HEK293 (cell line): ENCODE measurements around the gene NAP1L4.

ENCODE experiments used
- CTCF ChIA-PET: fragments of 350-600 bp; formaldehyde crosslinking; extraction: SDS; loops from one replicate; lab custom pipeline; 2021; ENCODE audit warnings: antibody characterized with exemption; lab: Yijun Ruan, JAX
- POLR2A ChIA-PET: fragments of 300-600 bp; formaldehyde crosslinking; extraction: SDS; loops from one replicate; lab custom pipeline; 2020; ENCODE audit warnings: antibody characterized with exemption, inconsistent platforms; lab: Yijun Ruan, JAX
- H3K27ac ChIP-seq: fragments of 200-500 bp; sonication (Bioruptor generic); 2 replicates; pipeline ENCODE4 v1.5.1; 2014; ENCODE audit warnings: low read depth, low read length, control low read depth, inconsistent platforms; ENCODE audit errors: extremely low read depth
- H3K36me3 ChIP-seq, 2 experiments: fragments of 200-500 bp in 1 of 2; sonication (Bioruptor generic) in 1 of 2; 1 replicate in 1 of 2; 2 replicates in 1 of 2; pipeline ENCODE4 v1.5.1; 2014 to 2017; ENCODE audit warnings: inconsistent platforms in 2 of 2, low read length in 2 of 2; ENCODE audit not compliant: control insufficient read depth in 2 of 2, insufficient read depth in 1 of 2
- H3K4me1 ChIP-seq: fragments of 200-500 bp; sonication (Bioruptor generic); 2 replicates; pipeline ENCODE4 v1.5.1; 2014; ENCODE audit warnings: mild to moderate bottlenecking, low read length, inconsistent platforms; ENCODE audit not compliant: control insufficient read depth, insufficient read depth
- H3K4me3 ChIP-seq: 2 replicates; pipeline ENCODE4 v1.5.1; 2011; ENCODE audit warnings: low read depth, mild to moderate bottlenecking, control low read depth, low read length, moderate library complexity
- H3K9me3 ChIP-seq: fragments of 200-500 bp; sonication (Bioruptor generic); 2 replicates; pipeline ENCODE4 v1.5.1; 2014; ENCODE audit warnings: low read depth, low read length, inconsistent platforms; ENCODE audit not compliant: control insufficient read depth, insufficient read depth
- KLF1 ChIP-seq: fragments of 450-650 bp; formaldehyde crosslinking; IDR thresholded peaks from 2 replicates; pipeline ENCODE4 v1.5.1; 2016; ENCODE audit warnings: missing biosample characterization, missing genetic modification characterization
- SCRT2 ChIP-seq: fragments of 450-650 bp; formaldehyde crosslinking; IDR thresholded peaks from 2 replicates; pipeline ENCODE4 v1.5.1; 2016; ENCODE audit warnings: missing biosample characterization, missing genetic modification characterization
- SETDB1 ChIP-seq: IDR thresholded peaks from one replicate; pipeline ENCODE4 v1.6.1; 2017; ENCODE audit warnings: mild to moderate bottlenecking, low read length, moderate library complexity, mixed read lengths; ENCODE audit not compliant: insufficient read length
- TRIM28 ChIP-seq: IDR thresholded peaks from 2 replicates; pipeline ENCODE4 v1.6.1; 2011; ENCODE audit warnings: low read length, control low read depth, borderline replicate concordance
- ZBTB20 ChIP-seq: fragments of 450-650 bp; formaldehyde crosslinking; IDR thresholded peaks from 2 replicates; pipeline ENCODE4 v1.5.1; 2016; ENCODE audit warnings: missing biosample characterization, missing genetic modification characterization
- ZBTB48 ChIP-seq: fragments of 450-650 bp; formaldehyde crosslinking; IDR thresholded peaks from 2 replicates; pipeline ENCODE4 v1.5.1; 2016; ENCODE audit warnings: missing biosample characterization, missing genetic modification characterization
- ZNF121 ChIP-seq: fragments of 450-650 bp; formaldehyde crosslinking; IDR thresholded peaks from 2 replicates; pipeline ENCODE4 v1.5.1; 2016; ENCODE audit warnings: missing biosample characterization, missing genetic modification characterization
- ZNF157 ChIP-seq: fragments of 450-650 bp; formaldehyde crosslinking; IDR thresholded peaks from 2 replicates; pipeline ENCODE4 v1.5.1; 2016; ENCODE audit warnings: missing biosample characterization, missing genetic modification characterization
- ZNF19 ChIP-seq: fragments of 450-650 bp; formaldehyde crosslinking; IDR thresholded peaks from 2 replicates; pipeline ENCODE4; 2016; ENCODE audit warnings: missing biosample characterization, missing genetic modification characterization, low read depth
- ZNF391 ChIP-seq: fragments of 450-650 bp; formaldehyde crosslinking; IDR thresholded peaks from 2 replicates; pipeline ENCODE4 v1.5.1; 2016; ENCODE audit warnings: low read depth, missing biosample characterization, missing genetic modification characterization, borderline replicate concordance
- ZNF473 ChIP-seq: fragments of 450-650 bp; formaldehyde crosslinking; IDR thresholded peaks from 2 replicates; pipeline ENCODE4 v1.5.1; 2017; ENCODE audit warnings: missing biosample characterization, missing genetic modification characterization
- ZNF510 ChIP-seq: fragments of 450-650 bp; formaldehyde crosslinking; IDR thresholded peaks from 2 replicates; pipeline ENCODE4 v1.5.1; 2018; ENCODE audit warnings: mild to moderate bottlenecking, missing genetic modification characterization, missing biosample characterization; ENCODE audit not compliant: insufficient replicate concordance
- ZNF555 ChIP-seq: fragments of 450-650 bp; formaldehyde crosslinking; conservative IDR thresholded peaks from 2 replicates; pipeline ENCODE4 v1.5.1; 2017; ENCODE audit warnings: missing biosample characterization, mild to moderate bottlenecking, missing genetic modification characterization, inconsistent platforms
- ZNF561 ChIP-seq: fragments of 450-650 bp; IDR thresholded peaks from 2 replicates; pipeline ENCODE4 v1.5.1; 2018; ENCODE audit warnings: missing biosample characterization, missing genetic modification characterization, borderline replicate concordance
- ZNF629 ChIP-seq: fragments of 450-650 bp; formaldehyde crosslinking; IDR thresholded peaks from 2 replicates; pipeline ENCODE4 v1.5.1; 2017; ENCODE audit warnings: missing biosample characterization, missing genetic modification characterization
- ZNF76 ChIP-seq: fragments of 450-650 bp; formaldehyde crosslinking; IDR thresholded peaks from 2 replicates; pipeline ENCODE4; 2016; ENCODE audit warnings: low read depth, missing biosample characterization, missing genetic modification characterization, borderline replicate concordance
- ZNF843 ChIP-seq: fragments of 450-650 bp; formaldehyde crosslinking; IDR thresholded peaks from 2 replicates; pipeline ENCODE4 v1.5.1; 2016; ENCODE audit warnings: missing biosample characterization, missing genetic modification characterization
- TF ChIP-seq, protein P1 (sequence below): fragments of 450-650 bp; formaldehyde crosslinking; IDR thresholded peaks from 2 replicates; pipeline ENCODE4 v1.5.1; 2016; ENCODE audit warnings: missing biosample characterization, missing genetic modification characterization
- TF ChIP-seq, protein P2 (sequence below): fragments of 450-650 bp; formaldehyde crosslinking; IDR thresholded peaks from 2 replicates; pipeline ENCODE4 v1.5.1; 2017; ENCODE audit warnings: missing biosample characterization, missing genetic modification characterization
- TF ChIP-seq, protein P3 (sequence below): fragments of 450-650 bp; formaldehyde crosslinking; IDR thresholded peaks from 2 replicates; pipeline ENCODE4 v1.5.1; 2016; ENCODE audit warnings: missing biosample characterization, missing genetic modification characterization
- TF ChIP-seq, protein P4 (sequence below): fragments of 450-650 bp; formaldehyde crosslinking; IDR thresholded peaks from 2 replicates; pipeline ENCODE4 v1.5.1; 2016; ENCODE audit warnings: missing biosample characterization, missing genetic modification characterization
- TF ChIP-seq, protein P5 (sequence below): fragments of 450-650 bp; formaldehyde crosslinking; IDR thresholded peaks from 2 replicates; pipeline ENCODE4 v1.5.1; 2016; ENCODE audit warnings: missing biosample characterization, missing genetic modification characterization

The NAP1L4 gene

DNA sequence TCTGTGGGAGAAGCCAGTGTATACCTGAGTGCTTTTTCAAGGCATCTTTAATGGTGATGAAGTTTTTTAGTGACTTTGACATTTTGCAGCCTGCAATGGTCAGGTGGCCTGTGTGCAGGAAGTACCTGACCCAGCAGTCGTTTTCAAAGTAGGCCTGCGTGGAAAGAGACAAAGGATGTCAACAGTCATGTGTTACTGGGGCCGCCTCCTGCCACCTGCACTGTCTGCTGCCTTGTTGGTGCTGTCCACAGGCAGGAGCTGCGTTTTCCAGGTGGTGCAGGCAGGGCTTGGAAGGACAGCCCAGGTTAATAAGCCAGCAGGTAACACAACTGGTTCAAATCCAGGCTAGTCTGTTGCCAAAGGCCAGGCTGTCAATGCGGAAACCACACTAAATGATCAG lies 26.5 kb upstream of the NAP1L4 start:
- peaks cover 0 to 84% of the 10 kb centered on the region in 2 experiments; a peak in 1 of 3 replicates for H3K36me3 ChIP-seq
- H3K4me3 ChIP-seq, result no peak overlapping the region
- H3K27ac ChIP-seq, result no peak overlapping the region
- H3K4me1 ChIP-seq, result no peaks in the 10 kb centered on the region
- ChIA-PET CTCF (no interaction called here), POLR2A (no interaction called here)
- TF ChIP-seq ZNF555 (tag by site-specific recombination), result no peak
- TF ChIP-seq ZNF76, result no peak
- no peak for TF ChIP-seq ZNF629 (tag by site-specific recombination)
- H3K9me3 ChIP-seq, result no peaks in the 10 kb centered on the region

DNA sequence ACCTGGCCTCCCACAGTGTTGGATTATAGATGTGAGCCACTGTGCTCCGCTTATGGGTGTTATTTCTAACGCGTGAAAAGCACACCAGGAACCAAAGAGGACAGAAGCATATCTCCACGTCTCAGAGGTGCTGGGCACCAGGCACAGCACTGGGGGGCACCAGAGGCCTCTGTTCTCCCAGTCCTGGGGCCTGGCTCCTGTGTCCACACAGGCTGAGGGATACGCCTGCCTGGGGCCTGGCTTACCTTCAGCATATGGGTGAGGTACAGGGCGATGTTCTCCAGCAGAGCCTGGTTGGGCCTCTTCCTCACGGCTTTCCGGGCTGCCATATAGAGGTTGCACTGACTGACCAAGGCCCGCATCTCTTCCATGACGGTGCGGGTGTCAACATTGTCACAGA lies 24.7 kb upstream of the NAP1L4 start:
- no peak overlapping the region for H3K27ac ChIP-seq
- H3K36me3 ChIP-seq, result peaks cover 0 to 82% of the 10 kb centered on the region in 2 experiments; a peak in 1 of 3 replicates
- H3K4me1 ChIP-seq, result no peaks in the 10 kb centered on the region
- TF ChIP-seq ZNF561 (tag by site-specific recombination) (no peak), SETDB1 (no peak), ZNF121 (tag by site-specific recombination) (no peak), ZNF510 (tag by site-specific recombination) (no peak), ZBTB20 (no peak)
- ChIA-PET CTCF (interaction anchor here (0.7 to 1.0 kb wide), 2 partner anchors 52 to 75 kb away, joined by 3 read pairs; no protein-coding TSS in a partner anchor), POLR2A (no interaction called here)
- H3K9me3 ChIP-seq, result no peaks in the 10 kb centered on the region
- no peak overlapping the region for H3K4me3 ChIP-seq

DNA sequence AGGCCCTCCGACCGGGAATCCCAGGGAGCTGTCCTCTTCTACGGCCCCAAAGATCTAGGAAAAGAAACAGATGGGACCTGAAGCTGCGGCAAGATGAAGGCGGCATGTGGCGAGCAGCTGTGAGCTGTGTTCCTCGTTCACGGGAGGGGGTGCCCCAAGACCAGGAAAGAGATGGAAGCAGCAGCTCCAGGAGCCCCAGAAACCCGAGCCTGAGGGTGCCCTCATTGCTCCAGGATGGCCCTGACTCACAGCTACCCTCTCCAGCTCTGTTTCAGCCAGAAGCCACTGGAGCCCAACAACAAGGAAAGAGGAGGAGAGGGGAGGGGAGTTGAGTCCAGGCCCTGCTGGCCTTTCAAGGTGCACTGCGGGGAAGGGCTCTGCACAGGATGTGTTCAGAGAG lies 23.7 kb upstream of the NAP1L4 start:
- Histone ChIP-seq H3K9me3 (no peaks in the 10 kb centered on the region), H3K4me1 (no peaks in the 10 kb centered on the region), H3K27ac (no peak overlapping the region), H3K4me3 (no peak overlapping the region), H3K36me3 (peaks cover 0 to 87% of the 10 kb centered on the region in 2 experiments; a peak in 1 of 3 replicates)
- POLR2A ChIA-PET, result no interaction called here
- CTCF ChIA-PET, result interaction anchor here (0.6 to 1.2 kb wide), 5 partner anchors 16 to 485 kb away, joined by 3 to 4 read pairs (median 3); no protein-coding TSS in a partner anchor
- TF ChIP-seq, protein P1, sequence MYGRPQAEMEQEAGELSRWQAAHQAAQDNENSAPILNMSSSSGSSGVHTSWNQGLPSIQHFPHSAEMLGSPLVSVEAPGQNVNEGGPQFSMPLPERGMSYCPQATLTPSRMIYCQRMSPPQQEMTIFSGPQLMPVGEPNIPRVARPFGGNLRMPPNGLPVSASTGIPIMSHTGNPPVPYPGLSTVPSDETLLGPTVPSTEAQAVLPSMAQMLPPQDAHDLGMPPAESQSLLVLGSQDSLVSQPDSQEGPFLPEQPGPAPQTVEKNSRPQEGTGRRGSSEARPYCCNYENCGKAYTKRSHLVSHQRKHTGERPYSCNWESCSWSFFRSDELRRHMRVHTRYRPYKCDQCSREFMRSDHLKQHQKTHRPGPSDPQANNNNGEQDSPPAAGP (tag by site-specific recombination), result no peak
- TF ChIP-seq ZNF629 (tag by site-specific recombination) (no peak), ZNF473 (no peak), ZNF391 (tag by site-specific recombination) (no peak), ZNF157 (no peak), ZNF19 (tag by site-specific recombination) (no peak), KLF1 (tag by site-specific recombination) (no peak), SCRT2 (tag by site-specific recombination) (no peak), ZBTB48 (tag by site-specific recombination) (no peak), TRIM28 (no peak), ZNF843 (no peak)
- TF ChIP-seq, protein P2, sequence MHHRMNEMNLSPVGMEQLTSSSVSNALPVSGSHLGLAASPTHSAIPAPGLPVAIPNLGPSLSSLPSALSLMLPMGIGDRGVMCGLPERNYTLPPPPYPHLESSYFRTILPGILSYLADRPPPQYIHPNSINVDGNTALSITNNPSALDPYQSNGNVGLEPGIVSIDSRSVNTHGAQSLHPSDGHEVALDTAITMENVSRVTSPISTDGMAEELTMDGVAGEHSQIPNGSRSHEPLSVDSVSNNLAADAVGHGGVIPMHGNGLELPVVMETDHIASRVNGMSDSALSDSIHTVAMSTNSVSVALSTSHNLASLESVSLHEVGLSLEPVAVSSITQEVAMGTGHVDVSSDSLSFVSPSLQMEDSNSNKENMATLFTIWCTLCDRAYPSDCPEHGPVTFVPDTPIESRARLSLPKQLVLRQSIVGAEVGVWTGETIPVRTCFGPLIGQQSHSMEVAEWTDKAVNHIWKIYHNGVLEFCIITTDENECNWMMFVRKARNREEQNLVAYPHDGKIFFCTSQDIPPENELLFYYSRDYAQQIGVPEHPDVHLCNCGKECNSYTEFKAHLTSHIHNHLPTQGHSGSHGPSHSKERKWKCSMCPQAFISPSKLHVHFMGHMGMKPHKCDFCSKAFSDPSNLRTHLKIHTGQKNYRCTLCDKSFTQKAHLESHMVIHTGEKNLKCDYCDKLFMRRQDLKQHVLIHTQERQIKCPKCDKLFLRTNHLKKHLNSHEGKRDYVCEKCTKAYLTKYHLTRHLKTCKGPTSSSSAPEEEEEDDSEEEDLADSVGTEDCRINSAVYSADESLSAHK (tag by site-specific recombination), result no peak
- TF ChIP-seq, protein P3, sequence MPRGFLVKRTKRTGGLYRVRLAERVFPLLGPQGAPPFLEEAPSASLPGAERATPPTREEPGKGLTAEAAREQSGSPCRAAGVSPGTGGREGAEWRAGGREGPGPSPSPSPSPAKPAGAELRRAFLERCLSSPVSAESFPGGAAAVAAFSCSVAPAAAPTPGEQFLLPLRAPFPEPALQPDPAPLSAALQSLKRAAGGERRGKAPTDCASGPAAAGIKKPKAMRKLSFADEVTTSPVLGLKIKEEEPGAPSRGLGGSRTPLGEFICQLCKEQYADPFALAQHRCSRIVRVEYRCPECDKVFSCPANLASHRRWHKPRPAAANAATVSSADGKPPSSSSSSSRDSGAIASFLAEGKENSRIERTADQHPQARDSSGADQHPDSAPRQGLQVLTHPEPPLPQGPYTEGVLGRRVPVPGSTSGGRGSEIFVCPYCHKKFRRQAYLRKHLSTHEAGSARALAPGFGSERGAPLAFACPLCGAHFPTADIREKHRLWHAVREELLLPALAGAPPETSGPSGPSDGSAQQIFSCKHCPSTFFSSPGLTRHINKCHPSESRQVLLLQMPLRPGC, result no peak
- TF ChIP-seq, protein P4, sequence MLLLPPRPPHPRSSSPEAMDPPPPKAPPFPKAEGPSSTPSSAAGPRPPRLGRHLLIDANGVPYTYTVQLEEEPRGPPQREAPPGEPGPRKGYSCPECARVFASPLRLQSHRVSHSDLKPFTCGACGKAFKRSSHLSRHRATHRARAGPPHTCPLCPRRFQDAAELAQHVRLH (tag by site-specific recombination), result no peak
- TF ChIP-seq, protein P5, sequence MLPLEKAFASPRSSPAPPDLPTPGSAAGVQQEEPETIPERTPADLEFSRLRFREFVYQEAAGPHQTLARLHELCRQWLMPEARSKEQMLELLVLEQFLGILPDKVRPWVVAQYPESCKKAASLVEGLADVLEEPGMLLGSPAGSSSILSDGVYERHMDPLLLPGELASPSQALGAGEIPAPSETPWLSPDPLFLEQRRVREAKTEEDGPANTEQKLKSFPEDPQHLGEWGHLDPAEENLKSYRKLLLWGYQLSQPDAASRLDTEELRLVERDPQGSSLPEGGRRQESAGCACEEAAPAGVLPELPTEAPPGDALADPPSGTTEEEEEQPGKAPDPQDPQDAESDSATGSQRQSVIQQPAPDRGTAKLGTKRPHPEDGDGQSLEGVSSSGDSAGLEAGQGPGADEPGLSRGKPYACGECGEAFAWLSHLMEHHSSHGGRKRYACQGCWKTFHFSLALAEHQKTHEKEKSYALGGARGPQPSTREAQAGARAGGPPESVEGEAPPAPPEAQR (tag by site-specific recombination), result no peak
